GM12878 (cell line): Measurements from ENCODE around the gene GPR146. TPM values are rescaled to one million over a fixed set of nuclear protein-coding genes. Genes with fewer than 3 reads are reported as not detected.

Experiments
- ATAC-seq: fragments of 200-7000 bp; cut with Tn5 transposase; 3 replicates; pipeline ENCODE4 v1.9.1; 2020; ENCODE audit warnings: mild to moderate bottlenecking, moderate library complexity
- BruUV-seq: library from RNA; stranded (reverse); fragments of 400-500 nt; replicated peaks from 2 replicates; lab custom pipeline; 2021; lab: Mats Ljungman, UMichigan
- CTCF ChIA-PET: fragments of 300-600 bp; sonication (Branson Sonifier 250); formaldehyde crosslinking; extraction: SDS; loops from one replicate; lab custom pipeline; 2021; ENCODE audit warnings: inconsistent platforms; lab: Yijun Ruan, JAX
- POLR2A ChIA-PET: fragments of 350-600 bp; formaldehyde crosslinking; extraction: SDS; loops from one replicate; lab custom pipeline; 2021; ENCODE audit warnings: inconsistent platforms; lab: Charles Lee
- RAD21 ChIA-PET: fragments of 300-600 bp; sonication (Branson Sonifier 250); formaldehyde crosslinking; loops from one replicate; lab custom pipeline; 2023; ENCODE audit warnings: antibody characterized with exemption; ENCODE audit not compliant: unreplicated experiment; lab: Charles Lee
- SMC1A ChIA-PET: fragments of 300-600 bp; sonication (Branson Sonifier 250); formaldehyde crosslinking; loops from one replicate; lab custom pipeline; 2023; ENCODE audit not compliant: unreplicated experiment, uncharacterized antibody; lab: Charles Lee
- DNase-seq: peaks from one replicate; pipeline ENCODE4 v3.0.0-alpha.2; 2011; ENCODE audit warnings: low read depth, low spot score
- FAIRE-seq: peaks from 3 replicates; lab custom pipeline; 2011; peaks lifted over from hg19 to GRCh38; lab: Jason Lieb, UNC
- H2AFZ ChIP-seq: 2 replicates; pipeline ENCODE4 v1.6.0; 2011; ENCODE audit warnings: low read depth, low read length, control low read depth; ENCODE audit not compliant: control insufficient read depth
- H3K27ac ChIP-seq: 2 replicates; pipeline ENCODE4 v1.5.1; 2011; ENCODE audit warnings: control low read depth; ENCODE audit not compliant: control insufficient read depth, insufficient read depth
- H3K27me3 ChIP-seq, 2 experiments: replicated peaks in 1 of 2; 2 replicates each; pipeline versions ENCODE4 v1.6.0 to v1.6.1; 2011; ENCODE audit warnings: low read length in 1 of 2; ENCODE audit not compliant: control insufficient read depth in 2 of 2, insufficient read depth in 2 of 2
- H3K36me3 ChIP-seq, 2 experiments: 2 replicates each; pipeline ENCODE4 v1.5.1; 2011; ENCODE audit warnings: low read length in 1 of 2; ENCODE audit not compliant: control insufficient read depth in 2 of 2, insufficient read depth in 2 of 2
- H3K4me1 ChIP-seq: 2 replicates; pipeline ENCODE4 v1.6.1; 2011; ENCODE audit warnings: mild to moderate bottlenecking, low read length, moderate library complexity, mixed read lengths; ENCODE audit not compliant: control insufficient read depth, insufficient read depth
- H3K4me2 ChIP-seq: 2 replicates; pipeline ENCODE4 v1.6.0; 2011; ENCODE audit warnings: control low read depth; ENCODE audit not compliant: control insufficient read depth, insufficient read depth
- H3K4me3 ChIP-seq: fragments of 200-600 bp; sonication (generic); 2 replicates; pipeline ENCODE4 v1.5.1; 2016
- H3K79me2 ChIP-seq: 2 replicates; pipeline ENCODE4 v1.6.0; 2011; ENCODE audit warnings: low read length; ENCODE audit not compliant: control insufficient read depth, insufficient read depth
- H3K9ac ChIP-seq: 2 replicates; pipeline ENCODE4 v1.8.0; 2011; ENCODE audit warnings: low read length, control low read depth, mixed read lengths; ENCODE audit not compliant: control insufficient read depth, insufficient read depth
- H3K9me3 ChIP-seq: replicated peaks from 3 replicates; pipeline ENCODE4 v1.5.1; 2011; ENCODE audit warnings: mild to moderate bottlenecking, low read length; ENCODE audit not compliant: control insufficient read depth, insufficient read depth
- H4K20me1 ChIP-seq: 2 replicates; pipeline ENCODE4 v1.6.0; 2011; ENCODE audit not compliant: control insufficient read depth, insufficient read depth
- ATF2 ChIP-seq: IDR thresholded peaks from 2 replicates; pipeline ENCODE4 v1.6.1; 2012; ENCODE audit warnings: low read length, inconsistent platforms
- BHLHE40 ChIP-seq, 2 experiments: fragments of 450-650 bp in 1 of 2; IDR thresholded peaks; 2 replicates each; pipeline ENCODE4 v1.6.1; 2011 to 2017; ENCODE audit warnings: low read depth in 2 of 2, borderline replicate concordance in 1 of 2, improper control_type of control experiment in 1 of 2, low read length in 1 of 2, mild to moderate bottlenecking in 1 of 2
- CHD1 ChIP-seq: IDR thresholded peaks from 2 replicates; pipeline ENCODE4 v1.6.1; 2012; ENCODE audit warnings: low read depth, low read length, improper control_type of control experiment
- CTCF ChIP-seq, 3 experiments: IDR thresholded peaks in 2 of 3; conservative IDR thresholded peaks in 1 of 3; 2 replicates each; pipeline ENCODE4 v1.5.1; 2011; ENCODE audit warnings: low read depth in 3 of 3, low read length in 3 of 3, mild to moderate bottlenecking in 3 of 3, control low read depth in 2 of 3, moderate library complexity in 2 of 3, inconsistent platforms in 1 of 3, mixed read lengths in 1 of 3; ENCODE audit not compliant: control insufficient read depth in 2 of 3, insufficient read depth in 1 of 3; ENCODE audit errors: extremely low read depth in 1 of 3
- EED ChIP-seq: sonication (generic); IDR thresholded peaks from 2 replicates; pipeline ENCODE4 v1.6.1; 2016; ENCODE audit warnings: antibody characterized with exemption, low read depth
- HDAC2 ChIP-seq: fragments of 200-600 bp; sonication (generic); IDR thresholded peaks from 2 replicates; pipeline ENCODE4 v1.6.1; 2017
- MEF2B ChIP-seq: fragments of 450-650 bp; IDR thresholded peaks from 2 replicates; pipeline ENCODE4 v1.6.1; 2018; ENCODE audit warnings: mild to moderate bottlenecking, moderate library complexity; ENCODE audit not compliant: partially characterized antibody, poor library complexity, severe bottlenecking
- MTA2 ChIP-seq: fragments of 450-650 bp; IDR thresholded peaks from 2 replicates; pipeline ENCODE4 v1.6.1; 2016; ENCODE audit warnings: low read depth, mild to moderate bottlenecking, moderate library complexity
- NR2F1 ChIP-seq: fragments of 450-650 bp; conservative IDR thresholded peaks from 2 replicates; pipeline ENCODE4 v1.6.1; 2017; ENCODE audit warnings: mild to moderate bottlenecking
- PAX5 ChIP-seq: IDR thresholded peaks from 2 replicates; pipeline ENCODE4 v1.6.1; 2011; ENCODE audit warnings: low read depth, low read length, borderline replicate concordance
- SMC3 ChIP-seq: IDR thresholded peaks from 2 replicates; pipeline ENCODE4 v1.6.1; 2011; ENCODE audit warnings: low read length, improper control_type of control experiment, borderline replicate concordance
- SPI1 ChIP-seq: IDR thresholded peaks from 2 replicates; pipeline ENCODE4 v1.6.1; 2011; ENCODE audit warnings: low read depth, mild to moderate bottlenecking, low read length, moderate library complexity, borderline replicate concordance; ENCODE audit not compliant: insufficient read depth
- WGBS: methylation state at CpG from one replicate; pipeline ENCODE4 v1.1.6; 2016; ENCODE audit warnings: low lambda C conversion rate; ENCODE audit not compliant: insufficient replicate concordance, insufficient coverage; ENCODE audit errors: missing lambda C conversion rate; 5-methylcytosine and 5-hydroxymethylcytosine counted together
- in situ Hi-C: fragments of 300-500 bp; cut with MboI; formaldehyde crosslinking; loops from 9 replicates; pipeline ENCODE4 v1.14.3; 2018; ENCODE audit warnings: mixed read lengths
- intact Hi-C: fragments of 100-400 bp; cut with micrococcal nuclease; formaldehyde crosslinking; loops from one replicate; pipeline ENCODE4 v1.14.2; 2022; ENCODE audit not compliant: unreplicated experiment
- polyA plus RNA-seq, 11 experiments: library from polyadenylated mRNA; depleted of rRNA in 4 of 11; unstranded in 6 of 11; stranded (reverse) in 5 of 11; fragments of >200 nt; fragmentation: Nextera tagmentation in 4 of 11; fragmentation: Illumina TruSeq in 1 of 11; extraction: Ambion mirVana in 4 of 11; extraction: Trizol in 1 of 11; gene quantifications; 1 replicate in 1 of 11; 2 replicates in 10 of 11; pipeline versions ENCODE4 v1.2.1 to v1.2.3, GENCODE V29; 2011 to 2016; ENCODE audit warnings: inconsistent platforms in 2 of 11, missing spikeins in 2 of 11, low read depth in 1 of 11
- total RNA-seq, 4 experiments: library from RNA; depleted of rRNA in 3 of 4; stranded (reverse); fragments of >200 nt in 3 of 4; fragmentation: Illumina TruSeq in 1 of 4; extraction: Trizol in 1 of 4; gene quantifications; 2 replicates each; pipeline versions ENCODE4 v1.2.1 to v1.2.3, GENCODE V29; 2013 to 2021
- TF ChIP-seq, protein P1 (sequence below): fragments of 450-650 bp; IDR thresholded peaks from 2 replicates; pipeline ENCODE4 v1.6.1; 2017; ENCODE audit warnings: mild to moderate bottlenecking, moderate library complexity

The GPR146 gene
- total and polyA plus RNA-seq, 10 of the 15 experiments (the other 5 are each of a cell fraction or from before 2014, with no cell fraction given): 0.19 to 12.0 (median 0.54) TPM; not detected in 2

GRCh38 chr7:1026721-1027161, 17.6 kb upstream of the GPR146 start:
- Histone ChIP-seq H3K27ac (peak overlapping the region; percentile 95), H3K9me3 (no peaks in the 10 kb centered on the region; the same call in 2 of the 3 replicates), H3K4me2 (peak overlapping the region; percentile 96), H3K79me2 (peaks cover 75% of the 10 kb centered on the region), H3K9ac (peak overlapping the region; percentile 83), H2AFZ (no peak overlapping the region), H4K20me1 (no peaks in the 10 kb centered on the region), H3K27me3 (no peaks in the 10 kb centered on the region), H3K4me3 (peak overlapping the region; percentile 99), H3K36me3 (peaks cover 0 to 5% of the 10 kb centered on the region in 2 experiments; a peak in 3 of 4 replicates), H3K4me1 (peaks cover 45% of the 10 kb centered on the region)
- ChIA-PET POLR2A (interaction anchor here (1.0 to 5.3 kb wide), 5 partner anchors 16 to 49 kb away, joined by 3 to 40 read pairs (median 21); partner anchors contain the start of gene GPR146), RAD21 (interaction anchor here (1.1 to 6.6 kb wide), 6 partner anchors 17 to 59 kb away, joined by 3 to 59 read pairs (median 14); partner anchors contain the start of gene GPR146), SMC1A (interaction anchor here (1.1 to 9.0 kb wide), 7 partner anchors 18 to 110 kb away, joined by 3 to 71 read pairs (median 10); partner anchors contain the start of gene GPR146), CTCF (interaction anchor here (0.9 to 6.7 kb wide), 5 partner anchors 18 to 59 kb away, joined by 3 to 85 read pairs (median 31); partner anchors contain the start of gene GPR146)
- in situ Hi-C loops: loop anchor here (5.0 kb wide), 1 partner anchor 36 kb away; no protein-coding TSS in a partner anchor
- TF ChIP-seq CHD1 (0 out of 2 replicates have a peak, but pooled peaks have one; percentile 40), MTA2 (no peak), BHLHE40 (IDR thresholded peaks at IDR 0.05; ENCODE audit: borderline replicate concordance in 1 of 2, low read depth in 2 of 2, low read length in 1 of 2) (peak; percentile 45 to 67; a peak in 2 of 4 replicates), HDAC2 (no peak), ATF2 (no peak), CTCF (IDR thresholded peaks at IDR 0.05 in 2 of 3, conservative IDR thresholded peaks at IDR 0.05 in 1 of 3; ENCODE audit: control insufficient read depth in 2 of 3, extremely low read depth in 1 of 3, insufficient read depth in 1 of 3, low read depth in 3 of 3, low read length in 3 of 3) (no peak), EED (0 out of 2 replicates have a peak, but pooled peaks have one; percentile 10), SPI1 (peak; percentile 65; the same call in 1 of the 2 replicates), MEF2B (peak; percentile 10), PAX5 (0 out of 2 replicates have a peak, but pooled peaks have one; percentile 7), SMC3 (no peak), NR2F1 (peak; percentile 39; the same call in 1 of the 2 replicates)
- TF ChIP-seq, protein P1, sequence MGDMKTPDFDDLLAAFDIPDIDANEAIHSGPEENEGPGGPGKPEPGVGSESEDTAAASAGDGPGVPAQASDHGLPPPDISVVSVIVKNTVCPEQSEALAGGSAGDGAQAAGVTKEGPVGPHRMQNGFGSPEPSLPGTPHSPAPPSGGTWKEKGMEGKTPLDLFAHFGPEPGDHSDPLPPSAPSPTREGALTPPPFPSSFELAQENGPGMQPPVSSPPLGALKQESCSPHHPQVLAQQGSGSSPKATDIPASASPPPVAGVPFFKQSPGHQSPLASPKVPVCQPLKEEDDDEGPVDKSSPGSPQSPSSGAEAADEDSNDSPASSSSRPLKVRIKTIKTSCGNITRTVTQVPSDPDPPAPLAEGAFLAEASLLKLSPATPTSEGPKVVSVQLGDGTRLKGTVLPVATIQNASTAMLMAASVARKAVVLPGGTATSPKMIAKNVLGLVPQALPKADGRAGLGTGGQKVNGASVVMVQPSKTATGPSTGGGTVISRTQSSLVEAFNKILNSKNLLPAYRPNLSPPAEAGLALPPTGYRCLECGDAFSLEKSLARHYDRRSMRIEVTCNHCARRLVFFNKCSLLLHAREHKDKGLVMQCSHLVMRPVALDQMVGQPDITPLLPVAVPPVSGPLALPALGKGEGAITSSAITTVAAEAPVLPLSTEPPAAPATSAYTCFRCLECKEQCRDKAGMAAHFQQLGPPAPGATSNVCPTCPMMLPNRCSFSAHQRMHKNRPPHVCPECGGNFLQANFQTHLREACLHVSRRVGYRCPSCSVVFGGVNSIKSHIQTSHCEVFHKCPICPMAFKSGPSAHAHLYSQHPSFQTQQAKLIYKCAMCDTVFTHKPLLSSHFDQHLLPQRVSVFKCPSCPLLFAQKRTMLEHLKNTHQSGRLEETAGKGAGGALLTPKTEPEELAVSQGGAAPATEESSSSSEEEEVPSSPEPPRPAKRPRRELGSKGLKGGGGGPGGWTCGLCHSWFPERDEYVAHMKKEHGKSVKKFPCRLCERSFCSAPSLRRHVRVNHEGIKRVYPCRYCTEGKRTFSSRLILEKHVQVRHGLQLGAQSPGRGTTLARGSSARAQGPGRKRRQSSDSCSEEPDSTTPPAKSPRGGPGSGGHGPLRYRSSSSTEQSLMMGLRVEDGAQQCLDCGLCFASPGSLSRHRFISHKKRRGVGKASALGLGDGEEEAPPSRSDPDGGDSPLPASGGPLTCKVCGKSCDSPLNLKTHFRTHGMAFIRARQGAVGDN: peak; percentile 32; the same call in 1 of the 2 replicates
- DNase-seq (no peak), ATAC-seq (no peak), FAIRE-seq (peak; percentile 61)
- intact Hi-C loops: no loop called here
- no TSS peak for BruUV-seq
- 77% methylated on average over 20 of the region's 20 CpGs for WGBS
